HK-2 (cell line): ENCODE measurements around the gene WDFY4.

Source experiments
- DNase-seq: peaks from one replicate; pipeline ENCODE4 v3.0.0-alpha.2; 2018; ENCODE audit not compliant: unreplicated experiment

The WDFY4 gene

GRCh38 chr10:48792121-48792520 is 107.4 kb downstream of the WDFY4 start:
- DNase-seq, result no peak

- DNase-seq, result no peak
Measured at GRCh38 chr10:48792687-48793096, 108.0 kb downstream of the WDFY4 start.

GRCh38 chr10:48794074-48794473 is 109.4 kb downstream of the WDFY4 start:
- no peak for DNase-seq

GRCh38 chr10:48796713-48797245 is 112.1 kb downstream of the WDFY4 start:
- no peak for DNase-seq

- DNase-seq, result no peak
Measured at GRCh38 chr10:48797830-48798229, 113.2 kb downstream of the WDFY4 start.

GRCh38 chr10:48798481-48799254 is 114.0 kb downstream of the WDFY4 start:
- DNase-seq, result no peak

- no peak for DNase-seq
Measured at GRCh38 chr10:48799341-48800006, 114.8 kb downstream of the WDFY4 start.

GRCh38 chr10:48800007-48800675 is 115.5 kb downstream of the WDFY4 start:
- no peak for DNase-seq

GRCh38 chr10:48801001-48801421 is 116.3 kb downstream of the WDFY4 start:
- no peak for DNase-seq

- DNase-seq, result no peak
Measured at GRCh38 chr10:48802611-48803071, 118.0 kb downstream of the WDFY4 start.

GRCh38 chr10:48803801-48804584 is 119.3 kb downstream of the WDFY4 start:
- no peak for DNase-seq

- no peak for DNase-seq
Measured at GRCh38 chr10:48804740-48805182, 120.1 kb downstream of the WDFY4 start.

- DNase-seq, result no peak
Measured at GRCh38 chr10:48805411-48805810, 120.7 kb downstream of the WDFY4 start.

- DNase-seq, result no peak
Measured at GRCh38 chr10:48805848-48806247, 121.2 kb downstream of the WDFY4 start.

- no peak for DNase-seq
Measured at GRCh38 chr10:48806342-48806741, 121.7 kb downstream of the WDFY4 start.

GRCh38 chr10:48807791-48808470 is 123.3 kb downstream of the WDFY4 start:
- no peak for DNase-seq

GRCh38 chr10:48809261-48809660 is 124.6 kb downstream of the WDFY4 start:
- no peak for DNase-seq

GRCh38 chr10:48811461-48811860 is 126.8 kb downstream of the WDFY4 start:
- DNase-seq, result peak; percentile 9

- no peak for DNase-seq
Measured at GRCh38 chr10:48811917-48812316, 127.2 kb downstream of the WDFY4 start.

- no peak for DNase-seq
Measured at GRCh38 chr10:48813291-48813690, 128.6 kb downstream of the WDFY4 start.

GRCh38 chr10:48813825-48814224 is 129.2 kb downstream of the WDFY4 start:
- no peak for DNase-seq
